ENCODE data around the gene SUGCT. TPM values are rescaled to one million over a fixed set of nuclear protein-coding genes. Genes with fewer than 3 reads are reported as not detected.
A peak's percentile ranks its signal among the peaks of the same experiment; 100 is the strongest.

SUGCT gene
- polyA plus RNA-seq, 6 donors from 2014 or later: 4.1 to 11.4 (median 9.0) TPM

GRCh38 chr7:40723829-40724228 lies 589.0 kb downstream of the SUGCT start:
- no peak for ATAC-seq (ENCODE audit: low read depth in 2 of 2)
- Mint-ChIP-seq H3K36me3 (no peaks in the 10 kb centered on the region), H3K9me3 (no peaks in the 10 kb centered on the region), H3K4me3 (no peak overlapping the region), H3K27ac (no peak overlapping the region), H3K4me1 (no peaks in the 10 kb centered on the region), H3K27me3 (no peaks in the 10 kb centered on the region)
- DNase-seq: no peak

GRCh38 chr7:40726559-40726958 lies 591.8 kb downstream of the SUGCT start:
- no peak for ATAC-seq (ENCODE audit: low read depth in 2 of 2)
- Mint-ChIP-seq H3K27ac (no peak overlapping the region), H3K9me3 (peaks cover 0 to 6% (median 0%) of the 10 kb centered on the region in 7 donors), H3K27me3 (no peaks in the 10 kb centered on the region), H3K4me1 (no peaks in the 10 kb centered on the region), H3K4me3 (no peak overlapping the region), H3K36me3 (no peaks in the 10 kb centered on the region)
- no peak for DNase-seq

GRCh38 chr7:40733114-40733513 lies 598.3 kb downstream of the SUGCT start:
- no peaks in the 10 kb centered on the region for H3K27me3 Mint-ChIP-seq
- no peak overlapping the region for H3K27ac Mint-ChIP-seq
- ATAC-seq (ENCODE audit: low read depth in 2 of 2): no peak
- no peaks in the 10 kb centered on the region for H3K36me3 Mint-ChIP-seq
- H3K4me1 Mint-ChIP-seq: no peaks in the 10 kb centered on the region
- no peak for DNase-seq
- H3K9me3 Mint-ChIP-seq: peaks cover 0 to 8% (median 0%) of the 10 kb centered on the region in 7 donors
- no peak overlapping the region for H3K4me3 Mint-ChIP-seq

GRCh38 chr7:40733578-40733977 lies 598.8 kb downstream of the SUGCT start:
- DNase-seq (no peak), ATAC-seq (ENCODE audit: low read depth in 2 of 2) (no peak)
- Mint-ChIP-seq H3K27me3 (no peaks in the 10 kb centered on the region), H3K36me3 (no peaks in the 10 kb centered on the region), H3K9me3 (peaks cover 0 to 8% (median 0%) of the 10 kb centered on the region in 7 donors), H3K4me3 (no peak overlapping the region), H3K27ac (no peak overlapping the region), H3K4me1 (no peaks in the 10 kb centered on the region)

- DNase-seq (no peak), ATAC-seq (ENCODE audit: low read depth in 2 of 2) (no peak)
- Mint-ChIP-seq H3K27me3 (no peaks in the 10 kb centered on the region), H3K36me3 (no peaks in the 10 kb centered on the region), H3K27ac (peak overlapping the region in 1 of 6 donors; percentile 37), H3K4me1 (no peaks in the 10 kb centered on the region), H3K4me3 (no peak overlapping the region), H3K9me3 (peaks cover 0 to 6% (median 0%) of the 10 kb centered on the region in 7 donors)
Observed at GRCh38 chr7:40739257-40739656, 604.5 kb downstream of the SUGCT start.

GRCh38 chr7:40742270-40742669 lies 607.5 kb downstream of the SUGCT start:
- H3K4me3 Mint-ChIP-seq: no peak overlapping the region
- H3K36me3 Mint-ChIP-seq: no peaks in the 10 kb centered on the region
- no peak overlapping the region for H3K27ac Mint-ChIP-seq
- DNase-seq (no peak), ATAC-seq (ENCODE audit: low read depth in 2 of 2) (no peak)
- H3K9me3 Mint-ChIP-seq: peaks cover 0 to 6% (median 0%) of the 10 kb centered on the region in 7 donors
- no peaks in the 10 kb centered on the region for H3K27me3 Mint-ChIP-seq
- no peaks in the 10 kb centered on the region for H3K4me1 Mint-ChIP-seq

- peak overlapping the region in 1 of 6 donors; percentile 4 for H3K27ac Mint-ChIP-seq
- H3K9me3 Mint-ChIP-seq: no peaks in the 10 kb centered on the region
- no peak for ATAC-seq (ENCODE audit: low read depth in 2 of 2)
- no peak for DNase-seq
- no peaks in the 10 kb centered on the region for H3K36me3 Mint-ChIP-seq
- H3K4me3 Mint-ChIP-seq: no peak overlapping the region
- H3K27me3 Mint-ChIP-seq: peaks cover 0 to 6% (median 4%) of the 10 kb centered on the region in 3 donors
- no peaks in the 10 kb centered on the region for H3K4me1 Mint-ChIP-seq
Observed at GRCh38 chr7:40746841-40747556, 612.2 kb downstream of the SUGCT start.

GRCh38 chr7:40747856-40748255 lies 613.1 kb downstream of the SUGCT start:
- no peak for ATAC-seq (ENCODE audit: low read depth in 2 of 2)
- Mint-ChIP-seq H3K9me3 (no peaks in the 10 kb centered on the region), H3K4me3 (no peak overlapping the region), H3K27ac (no peak overlapping the region), H3K4me1 (no peaks in the 10 kb centered on the region), H3K27me3 (peaks cover 0 to 6% (median 4%) of the 10 kb centered on the region in 3 donors), H3K36me3 (no peaks in the 10 kb centered on the region)
- no peak for DNase-seq

- Mint-ChIP-seq H3K4me3 (no peak overlapping the region), H3K27me3 (peaks cover 0 to 6% (median 4%) of the 10 kb centered on the region in 3 donors), H3K9me3 (no peaks in the 10 kb centered on the region), H3K4me1 (no peaks in the 10 kb centered on the region), H3K27ac (no peak overlapping the region), H3K36me3 (no peaks in the 10 kb centered on the region)
- DNase-seq: no peak
- no peak for ATAC-seq (ENCODE audit: low read depth in 2 of 2)
Observed at GRCh38 chr7:40749877-40750276, 615.1 kb downstream of the SUGCT start.

GRCh38 chr7:40753455-40753854 lies 618.6 kb downstream of the SUGCT start:
- Mint-ChIP-seq H3K27ac (no peak overlapping the region), H3K36me3 (no peaks in the 10 kb centered on the region), H3K9me3 (no peaks in the 10 kb centered on the region), H3K4me1 (no peaks in the 10 kb centered on the region), H3K27me3 (peaks cover 0 to 6% (median 4%) of the 10 kb centered on the region in 3 donors), H3K4me3 (no peak overlapping the region)
- DNase-seq: no peak
- ATAC-seq (ENCODE audit: low read depth in 2 of 2): no peak

- DNase-seq (no peak), ATAC-seq (ENCODE audit: low read depth in 2 of 2) (no peak)
- no peaks in the 10 kb centered on the region for H3K4me1 Mint-ChIP-seq
- no peak overlapping the region for H3K4me3 Mint-ChIP-seq
- no peaks in the 10 kb centered on the region for H3K9me3 Mint-ChIP-seq
- no peaks in the 10 kb centered on the region for H3K36me3 Mint-ChIP-seq
- no peak overlapping the region for H3K27ac Mint-ChIP-seq
- H3K27me3 Mint-ChIP-seq: peaks cover 0 to 5% (median 0%) of the 10 kb centered on the region in 3 donors
Observed at GRCh38 chr7:40755438-40755837, 620.6 kb downstream of the SUGCT start.

- H3K9me3 Mint-ChIP-seq: no peaks in the 10 kb centered on the region
- H3K4me1 Mint-ChIP-seq: no peaks in the 10 kb centered on the region
- ATAC-seq (ENCODE audit: low read depth in 2 of 2): no peak
- H3K36me3 Mint-ChIP-seq: no peaks in the 10 kb centered on the region
- H3K4me3 Mint-ChIP-seq: no peak overlapping the region
- peaks cover 0 to 6% (median 3%) of the 10 kb centered on the region in 3 donors for H3K27me3 Mint-ChIP-seq
- DNase-seq: no peak
- H3K27ac Mint-ChIP-seq: no peak overlapping the region
Observed at GRCh38 chr7:40757109-40757508, 622.3 kb downstream of the SUGCT start.

- no peak for ATAC-seq (ENCODE audit: low read depth in 2 of 2)
Observed at GRCh38 chr7:40758590-40758989, 623.8 kb downstream of the SUGCT start.

GRCh38 chr7:40760293-40760964 lies 625.6 kb downstream of the SUGCT start:
- ATAC-seq (ENCODE audit: low read depth in 2 of 2): no peak
- Mint-ChIP-seq H3K27me3 (peaks cover 0 to 6% (median 4%) of the 10 kb centered on the region in 3 donors), H3K4me1 (no peaks in the 10 kb centered on the region), H3K36me3 (no peaks in the 10 kb centered on the region), H3K27ac (no peak overlapping the region), H3K4me3 (no peak overlapping the region), H3K9me3 (no peaks in the 10 kb centered on the region)
- no peak for DNase-seq

More at GRCh38 chr7:40758590-40758989, 623.8 kb downstream of the SUGCT start:
- Mint-ChIP-seq H3K9me3 (no peaks in the 10 kb centered on the region), H3K4me1 (no peaks in the 10 kb centered on the region), H3K4me3 (no peak overlapping the region), H3K27ac (no peak overlapping the region), H3K27me3 (peaks cover 0 to 6% (median 4%) of the 10 kb centered on the region in 3 donors), H3K36me3 (no peaks in the 10 kb centered on the region)
- no peak for DNase-seq
